ENCODE measurements around the gene TMEM181. TPM values are rescaled to one million over a fixed set of nuclear protein-coding genes. Genes with fewer than 3 reads are reported as not detected.

The TMEM181 gene
- polyA plus RNA-seq, 1 of the 3 experiments (the other 2 are of a cell fraction) = 19.5 TPM

DNA sequence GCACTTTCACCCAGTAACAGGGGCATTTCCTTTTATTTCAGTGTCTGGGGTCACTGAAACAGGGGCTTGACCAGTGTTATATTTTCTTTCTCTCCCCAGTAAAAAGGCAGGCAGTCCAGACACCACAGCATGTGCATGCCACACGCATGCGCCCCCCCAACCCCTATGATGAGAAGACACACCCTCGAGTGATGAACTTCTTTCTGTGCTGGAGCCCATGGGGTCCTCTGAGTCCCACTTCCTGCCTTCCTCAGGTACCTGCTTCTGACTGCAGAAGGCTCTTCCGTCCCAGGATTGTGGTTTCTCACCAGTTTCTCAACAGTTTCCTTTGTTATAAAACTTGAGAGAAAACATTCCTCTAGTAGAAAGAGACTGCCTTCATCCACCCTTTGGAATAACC is 45.7 kb upstream of the TMEM181 start:
- Histone ChIP-seq H3K79me2 (ENCODE audit: insufficient read depth) (no peaks in the 10 kb centered on the region), H3K36me3 (replicated peaks in 1 of 2; ENCODE audit: control insufficient read depth in 1 of 2, insufficient read depth in 2 of 2, low read length in 1 of 2) (peaks cover 0 to 12% of the 10 kb centered on the region in 2 experiments), H3K27ac (ENCODE audit: low read depth in 2 of 2, low read length in 1 of 2) (no peak overlapping the region), H3K9me2 (no peaks in the 10 kb centered on the region), H3K4me3 (ENCODE audit: low read depth in 2 of 2, low read length in 1 of 2) (no peak overlapping the region), H3K4me1 (ENCODE audit: control insufficient read depth in 1 of 2, insufficient read depth in 2 of 2, low read depth in 1 of 2, low read length in 1 of 2) (peaks cover 5 to 12% of the 10 kb centered on the region in 2 experiments; a peak in 3 of 4 replicates), H3K27me3 (ENCODE audit: insufficient read depth) (no peaks in the 10 kb centered on the region), H4K20me1 (ENCODE audit: insufficient read depth) (no peaks in the 10 kb centered on the region), H3K9ac (no peak overlapping the region), H3K9me3 (no peaks in the 10 kb centered on the region), H3F3A (replicated peaks; ENCODE audit: insufficient read depth) (peaks cover 14% of the 10 kb centered on the region), H2AFZ (ENCODE audit: low read depth) (no peak overlapping the region), H3K4me2 (no peak overlapping the region)
- no peak for DNase-seq
- POLR2A ChIA-PET = no interaction called here
- WGBS (ENCODE audit: low lambda C conversion rate) = 83% methylated on average over 4 of the region's 4 CpGs
- no peak for TF ChIP-seq TEAD4 (IDR thresholded peaks at IDR 0.05; ENCODE audit: borderline replicate concordance, insufficient read depth)
- no peak for TF ChIP-seq RFX5 (IDR thresholded peaks at IDR 0.05; ENCODE audit: low read length)
- no peak for TF ChIP-seq CHD2 (IDR thresholded peaks at IDR 0.05; ENCODE audit: low read length, partially characterized antibody)
- no peak for TF ChIP-seq MXI1 (IDR thresholded peaks at IDR 0.05; ENCODE audit: low read depth, low read length)
- TF ChIP-seq CTCF (IDR thresholded peaks at IDR 0.05) = no peak
- TF ChIP-seq SMC3 (IDR thresholded peaks at IDR 0.05; ENCODE audit: low read depth, low read length) = no peak
- TF ChIP-seq USF2 (IDR thresholded peaks at IDR 0.05; ENCODE audit: borderline replicate concordance, low read depth, low read length) = no peak
- no peak for TF ChIP-seq MEF2A (IDR thresholded peaks at IDR 0.05; ENCODE audit: borderline replicate concordance, low read depth)
- no peak for TF ChIP-seq GABPA (IDR thresholded peaks at IDR 0.05; ENCODE audit: low read depth)
- no peak for TF ChIP-seq ELF1 (IDR thresholded peaks at IDR 0.05)
- no peak for TF ChIP-seq GATA2 (CRISPR knock-in tag; IDR thresholded peaks at IDR 0.05)
- no peak for TF ChIP-seq RCOR1 (IDR thresholded peaks at IDR 0.05; ENCODE audit: low read length)
- TF ChIP-seq, protein P1, sequence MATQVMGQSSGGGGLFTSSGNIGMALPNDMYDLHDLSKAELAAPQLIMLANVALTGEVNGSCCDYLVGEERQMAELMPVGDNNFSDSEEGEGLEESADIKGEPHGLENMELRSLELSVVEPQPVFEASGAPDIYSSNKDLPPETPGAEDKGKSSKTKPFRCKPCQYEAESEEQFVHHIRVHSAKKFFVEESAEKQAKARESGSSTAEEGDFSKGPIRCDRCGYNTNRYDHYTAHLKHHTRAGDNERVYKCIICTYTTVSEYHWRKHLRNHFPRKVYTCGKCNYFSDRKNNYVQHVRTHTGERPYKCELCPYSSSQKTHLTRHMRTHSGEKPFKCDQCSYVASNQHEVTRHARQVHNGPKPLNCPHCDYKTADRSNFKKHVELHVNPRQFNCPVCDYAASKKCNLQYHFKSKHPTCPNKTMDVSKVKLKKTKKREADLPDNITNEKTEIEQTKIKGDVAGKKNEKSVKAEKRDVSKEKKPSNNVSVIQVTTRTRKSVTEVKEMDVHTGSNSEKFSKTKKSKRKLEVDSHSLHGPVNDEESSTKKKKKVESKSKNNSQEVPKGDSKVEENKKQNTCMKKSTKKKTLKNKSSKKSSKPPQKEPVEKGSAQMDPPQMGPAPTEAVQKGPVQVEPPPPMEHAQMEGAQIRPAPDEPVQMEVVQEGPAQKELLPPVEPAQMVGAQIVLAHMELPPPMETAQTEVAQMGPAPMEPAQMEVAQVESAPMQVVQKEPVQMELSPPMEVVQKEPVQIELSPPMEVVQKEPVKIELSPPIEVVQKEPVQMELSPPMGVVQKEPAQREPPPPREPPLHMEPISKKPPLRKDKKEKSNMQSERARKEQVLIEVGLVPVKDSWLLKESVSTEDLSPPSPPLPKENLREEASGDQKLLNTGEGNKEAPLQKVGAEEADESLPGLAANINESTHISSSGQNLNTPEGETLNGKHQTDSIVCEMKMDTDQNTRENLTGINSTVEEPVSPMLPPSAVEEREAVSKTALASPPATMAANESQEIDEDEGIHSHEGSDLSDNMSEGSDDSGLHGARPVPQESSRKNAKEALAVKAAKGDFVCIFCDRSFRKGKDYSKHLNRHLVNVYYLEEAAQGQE (IDR thresholded peaks at IDR 0.05; ENCODE audit: low read depth, low read length) = no peak
- TF ChIP-seq POLR2AphosphoS5 (IDR thresholded peaks at IDR 0.05; ENCODE audit: low read depth, low read length) = no peak
- TF ChIP-seq, protein P2, sequence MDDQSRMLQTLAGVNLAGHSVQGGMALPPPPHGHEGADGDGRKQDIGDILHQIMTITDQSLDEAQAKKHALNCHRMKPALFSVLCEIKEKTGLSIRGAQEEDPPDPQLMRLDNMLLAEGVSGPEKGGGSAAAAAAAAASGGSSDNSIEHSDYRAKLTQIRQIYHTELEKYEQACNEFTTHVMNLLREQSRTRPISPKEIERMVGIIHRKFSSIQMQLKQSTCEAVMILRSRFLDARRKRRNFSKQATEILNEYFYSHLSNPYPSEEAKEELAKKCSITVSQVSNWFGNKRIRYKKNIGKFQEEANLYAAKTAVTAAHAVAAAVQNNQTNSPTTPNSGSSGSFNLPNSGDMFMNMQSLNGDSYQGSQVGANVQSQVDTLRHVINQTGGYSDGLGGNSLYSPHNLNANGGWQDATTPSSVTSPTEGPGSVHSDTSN (IDR thresholded peaks at IDR 0.05) = no peak
- no peak for TF ChIP-seq RAD21 (IDR thresholded peaks at IDR 0.05; ENCODE audit: low read length)
- TF ChIP-seq TAF1 (IDR thresholded peaks at IDR 0.05; ENCODE audit: borderline replicate concordance, low read depth, low read length) = no peak
- CTCF ChIA-PET = interaction anchor here (4.6 kb wide), 1 partner anchor 293 kb away, joined by 22 read pairs; no protein-coding TSS in a partner anchor
